BJ (cell line): ENCODE measurements around the gene PEMT. TPM values are rescaled to one million over a fixed set of nuclear protein-coding genes. Genes with fewer than 3 reads are reported as not detected.

Experiments
- CTCF ChIA-PET: fragments of 350-600 bp; formaldehyde crosslinking; extraction: SDS; loops from one replicate; lab custom pipeline; 2021; ENCODE audit warnings: antibody characterized with exemption, inconsistent platforms; lab: Yijun Ruan, JAX
- POLR2A ChIA-PET: fragments of 300-600 bp; sonication (Branson Sonifier 250); formaldehyde crosslinking; extraction: SDS; loops from one replicate; lab custom pipeline; 2021; ENCODE audit warnings: antibody characterized with exemption; lab: Charles Lee
- DNase-seq: peaks from one replicate; pipeline ENCODE4 v3.0.0-alpha.2; 2011; ENCODE audit warnings: low read depth
- H3K27me3 ChIP-seq: 2 replicates; pipeline ENCODE4 v1.6.0; 2011; ENCODE audit warnings: low read length; ENCODE audit not compliant: control insufficient read depth, insufficient read depth
- H3K36me3 ChIP-seq: 2 replicates; pipeline ENCODE4 v1.5.1; 2011; ENCODE audit warnings: low read length; ENCODE audit not compliant: control insufficient read depth, insufficient read depth
- H3K4me3 ChIP-seq: 2 replicates; pipeline ENCODE4 v1.5.1; 2011; ENCODE audit warnings: low read depth, mild to moderate bottlenecking, control low read depth, low read length
- polyA plus RNA-seq: library from polyadenylated mRNA; depleted of rRNA; stranded (reverse); fragments of >200 nt; gene quantifications from 2 replicates; pipeline ENCODE4 v1.2.3, GENCODE V29; 2011
- TF ChIP-seq, protein P1 (sequence below): IDR thresholded peaks from 2 replicates; pipeline ENCODE4 v1.5.1; 2011; ENCODE audit warnings: low read depth, mild to moderate bottlenecking, control low read depth, inconsistent platforms, low read length, moderate library complexity; ENCODE audit not compliant: insufficient read depth

PEMT gene
- polyA plus RNA-seq, 1 experiment: 50.7 TPM

DNA sequence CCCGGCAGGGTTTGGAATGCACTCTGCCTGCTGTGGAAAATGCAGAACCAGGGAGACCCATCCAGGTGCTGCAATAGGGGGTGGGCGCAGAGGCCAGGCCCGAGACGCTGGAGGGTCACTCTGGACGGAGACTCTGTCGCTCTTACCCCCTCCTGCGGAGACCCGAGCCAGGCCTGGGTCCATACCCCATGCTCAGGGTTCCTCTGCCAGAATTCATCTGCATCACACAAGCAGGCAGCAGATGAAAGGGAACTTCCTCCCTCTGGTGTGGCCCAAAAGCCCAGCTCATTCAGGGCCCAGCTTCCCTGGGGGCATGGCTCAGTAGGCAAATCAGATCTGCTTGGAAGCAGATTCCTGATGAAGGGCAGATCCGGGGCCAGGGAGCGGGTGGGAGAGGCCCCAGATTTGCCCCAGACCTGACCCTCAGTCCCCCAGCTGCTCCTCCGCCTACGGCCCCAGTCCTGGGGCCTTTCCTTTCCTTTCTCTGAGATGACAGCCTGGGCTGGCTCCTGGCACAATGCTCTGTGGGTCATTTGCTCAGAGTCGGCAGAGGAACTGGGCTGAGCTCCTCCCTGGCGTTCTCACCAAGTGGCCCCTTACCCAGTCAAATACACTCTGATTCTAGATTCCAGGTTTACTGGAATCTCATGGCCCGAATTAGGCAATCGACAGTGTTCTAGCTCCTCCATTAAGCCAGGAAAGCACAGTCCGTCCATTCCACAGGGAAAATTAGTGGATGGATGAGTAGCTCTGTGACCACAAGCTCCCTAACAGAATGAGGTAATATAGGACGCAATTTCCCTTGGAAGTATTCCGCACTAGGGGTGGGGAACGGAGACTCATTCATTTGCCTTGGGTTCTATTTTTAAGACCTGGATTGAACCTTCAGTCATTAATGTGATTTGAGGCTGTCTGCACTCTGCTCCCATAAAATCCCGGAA is 76.2 kb downstream of the PEMT start:
- ChIA-PET POLR2A (interaction anchor here (0.6 kb wide), 2 partner anchors 26 to 82 kb away, joined by 3 to 6 read pairs; no protein-coding TSS in a partner anchor), CTCF (interaction anchor here (1.2 to 3.7 kb wide), 5 partner anchors 8 to 53 kb away, joined by 3 to 19 read pairs (median 9); partner anchors contain the start of gene RASD1)

DNA sequence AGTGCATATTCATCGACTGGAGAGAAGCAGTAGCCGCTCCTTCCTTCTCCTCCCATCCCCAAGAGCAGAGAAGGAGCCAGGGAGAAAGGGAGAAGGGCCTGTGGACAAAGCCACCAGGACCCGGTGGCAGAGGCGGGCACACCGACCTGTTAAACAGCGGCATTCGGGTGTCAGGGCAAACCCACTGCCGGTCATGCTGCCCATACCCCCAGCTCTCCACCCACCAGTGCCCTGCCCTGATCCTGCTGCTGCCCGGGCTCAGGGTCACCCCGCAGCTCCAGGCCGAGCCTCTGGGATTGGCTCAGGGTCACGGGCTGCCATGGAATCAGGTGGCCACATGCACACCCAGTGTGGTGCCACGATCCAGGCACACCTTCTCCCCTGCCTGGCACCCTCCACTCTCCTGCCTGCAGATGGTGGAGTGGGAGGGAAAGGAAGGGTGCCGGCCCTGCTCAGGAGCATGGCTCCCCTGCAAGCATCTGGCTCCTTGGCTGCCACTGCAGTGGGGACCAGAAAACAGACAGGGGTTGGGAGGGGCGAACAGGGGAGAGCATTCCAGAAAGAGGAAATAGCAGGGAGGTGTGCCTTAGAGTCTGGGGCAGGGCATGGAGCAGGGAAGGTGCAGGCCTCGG is 77.0 kb downstream of the PEMT start:
- Histone ChIP-seq H3K27me3 (no peaks in the 10 kb centered on the region), H3K4me3 (no peak overlapping the region), H3K36me3 (no peaks in the 10 kb centered on the region)
- ChIA-PET POLR2A (interaction anchor here (0.6 kb wide), 1 partner anchor 27 kb away, joined by 3 read pairs; no protein-coding TSS in a partner anchor), CTCF (interaction anchor here (1.2 to 3.7 kb wide), 3 partner anchors 7 to 54 kb away, joined by 3 to 19 read pairs (median 4); partner anchors contain the start of gene RASD1)
- TF ChIP-seq, protein P1, sequence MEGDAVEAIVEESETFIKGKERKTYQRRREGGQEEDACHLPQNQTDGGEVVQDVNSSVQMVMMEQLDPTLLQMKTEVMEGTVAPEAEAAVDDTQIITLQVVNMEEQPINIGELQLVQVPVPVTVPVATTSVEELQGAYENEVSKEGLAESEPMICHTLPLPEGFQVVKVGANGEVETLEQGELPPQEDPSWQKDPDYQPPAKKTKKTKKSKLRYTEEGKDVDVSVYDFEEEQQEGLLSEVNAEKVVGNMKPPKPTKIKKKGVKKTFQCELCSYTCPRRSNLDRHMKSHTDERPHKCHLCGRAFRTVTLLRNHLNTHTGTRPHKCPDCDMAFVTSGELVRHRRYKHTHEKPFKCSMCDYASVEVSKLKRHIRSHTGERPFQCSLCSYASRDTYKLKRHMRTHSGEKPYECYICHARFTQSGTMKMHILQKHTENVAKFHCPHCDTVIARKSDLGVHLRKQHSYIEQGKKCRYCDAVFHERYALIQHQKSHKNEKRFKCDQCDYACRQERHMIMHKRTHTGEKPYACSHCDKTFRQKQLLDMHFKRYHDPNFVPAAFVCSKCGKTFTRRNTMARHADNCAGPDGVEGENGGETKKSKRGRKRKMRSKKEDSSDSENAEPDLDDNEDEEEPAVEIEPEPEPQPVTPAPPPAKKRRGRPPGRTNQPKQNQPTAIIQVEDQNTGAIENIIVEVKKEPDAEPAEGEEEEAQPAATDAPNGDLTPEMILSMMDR: no peak
- no peak for DNase-seq

More for the DNA sequence above, 76.2 kb downstream of the PEMT start:
- TF ChIP-seq, protein P1: no peak
- H3K4me3 ChIP-seq: no peak overlapping the region
- no peaks in the 10 kb centered on the region for H3K36me3 ChIP-seq
- H3K27me3 ChIP-seq: no peaks in the 10 kb centered on the region
- DNase-seq: peak; percentile 87

DNA sequence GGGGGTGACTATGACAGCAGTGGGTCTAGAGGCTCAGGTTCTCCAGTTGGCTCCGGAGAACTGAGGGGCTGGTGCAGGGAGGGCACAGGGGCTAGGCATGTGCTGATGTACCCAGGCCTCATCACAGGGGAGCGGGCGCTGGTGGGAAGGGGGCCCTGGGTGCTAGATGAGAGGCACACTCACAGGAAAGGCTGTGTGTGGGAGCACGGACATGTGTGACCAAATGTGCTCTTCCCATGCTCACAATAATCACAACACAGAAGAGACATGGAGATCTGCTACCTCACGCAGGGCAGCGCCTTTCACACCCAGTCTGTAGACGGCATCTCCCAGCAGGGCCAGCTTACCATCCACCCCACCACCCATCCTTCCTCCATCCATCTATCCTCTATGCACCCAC is 77.9 kb downstream of the PEMT start:
- ChIA-PET CTCF (interaction anchor here (1.6 to 3.7 kb wide), 2 partner anchors 17 to 55 kb away, joined by 4 to 19 read pairs; partner anchors contain the start of gene RASD1), POLR2A (no interaction called here)
- Histone ChIP-seq H3K36me3 (no peaks in the 10 kb centered on the region), H3K27me3 (no peaks in the 10 kb centered on the region), H3K4me3 (no peak overlapping the region)
- DNase-seq: no peak
- TF ChIP-seq, protein P1: no peak

DNA sequence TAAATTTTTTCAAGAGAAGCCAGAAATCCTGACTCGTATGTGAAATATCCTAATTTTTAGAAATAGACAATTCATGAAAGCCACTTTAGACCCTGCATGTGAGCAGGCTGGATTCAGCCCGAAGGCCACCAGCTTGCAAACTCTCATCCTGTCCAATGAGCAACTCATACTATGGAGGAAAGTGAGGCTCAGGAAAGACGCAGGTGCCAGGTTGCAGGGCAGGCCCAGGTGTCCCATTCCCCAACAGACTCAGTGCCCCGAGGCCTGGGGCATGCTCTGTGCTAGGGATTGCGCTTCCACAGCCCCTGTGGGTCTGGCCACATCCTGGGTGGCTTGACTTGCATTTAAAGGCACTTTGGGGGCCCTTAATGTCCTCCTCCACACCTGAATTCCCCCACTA is 78.6 kb downstream of the PEMT start:
- no peak overlapping the region for H3K4me3 ChIP-seq
- H3K27me3 ChIP-seq: no peaks in the 10 kb centered on the region
- TF ChIP-seq, protein P1: no peak
- POLR2A ChIA-PET: no interaction called here
- DNase-seq: no peak
- H3K36me3 ChIP-seq: no peaks in the 10 kb centered on the region
- CTCF ChIA-PET: interaction anchor here (1.1 to 4.9 kb wide), 2 partner anchors 16 to 129 kb away, joined by 4 to 44 read pairs; partner anchors contain the start of gene RASD1
